Keratinocyte (primary cell): ENCODE results near the gene HAVCR2. TPM values are rescaled to one million over a fixed set of nuclear protein-coding genes. Genes with fewer than 3 reads are reported as not detected.

Experiments used
- DNase-seq: peaks from one replicate; pipeline ENCODE4 v3.0.0-alpha.2; 2011; ENCODE audit warnings: low read depth, missing footprints, low spot score
- FAIRE-seq: peaks from 2 replicates; lab custom pipeline; 2011; peaks lifted over from hg19 to GRCh38; lab: Jason Lieb, UNC
- H2AFZ ChIP-seq: 2 replicates; pipeline ENCODE4 v1.6.0; 2012; ENCODE audit warnings: low read length, control low read depth, inconsistent platforms; ENCODE audit not compliant: control insufficient read depth
- H3K27ac ChIP-seq: 2 replicates; pipeline ENCODE4 v1.5.1; 2011; ENCODE audit warnings: low read length; ENCODE audit not compliant: control insufficient read depth, insufficient read depth
- H3K27me3 ChIP-seq: 3 replicates; pipeline ENCODE4 v1.6.0; 2011; ENCODE audit warnings: low read length; ENCODE audit not compliant: control insufficient read depth, insufficient read depth; ENCODE audit errors: extremely low read depth
- H3K36me3 ChIP-seq, 2 experiments: 2 replicates in 1 of 2; 3 replicates in 1 of 2; pipeline ENCODE4 v1.5.1; 2011; ENCODE audit warnings: low read length in 2 of 2, mild to moderate bottlenecking in 1 of 2; ENCODE audit not compliant: control insufficient read depth in 2 of 2, insufficient read depth in 2 of 2; ENCODE audit errors: extremely low read depth in 1 of 2
- H3K4me1 ChIP-seq: 3 replicates; pipeline ENCODE4 v1.5.1; 2011; ENCODE audit warnings: low read length; ENCODE audit not compliant: control insufficient read depth, insufficient read depth; ENCODE audit errors: extremely low read depth
- H3K4me2 ChIP-seq: 3 replicates; pipeline ENCODE4 v1.6.0; 2011; ENCODE audit warnings: low read depth, low read length; ENCODE audit not compliant: control insufficient read depth, insufficient read depth; ENCODE audit errors: extremely low read depth
- H3K4me3 ChIP-seq, 3 experiments: fragments of 200-600 bp in 1 of 3; sonication (generic) in 1 of 3; 2 replicates in 2 of 3; 3 replicates in 1 of 3; pipeline ENCODE4 v1.5.1; 2011 to 2016; ENCODE audit warnings: low read length in 3 of 3, mild to moderate bottlenecking in 3 of 3, control low read depth in 2 of 3, inconsistent platforms in 1 of 3, low read depth in 1 of 3, mixed read lengths in 1 of 3, mixed run types in 1 of 3, moderate library complexity in 1 of 3; ENCODE audit not compliant: control insufficient read depth in 2 of 3, insufficient read depth in 2 of 3; ENCODE audit errors: extremely low read depth in 1 of 3
- H3K79me2 ChIP-seq: 2 replicates; pipeline ENCODE4 v1.6.0; 2012; ENCODE audit warnings: low read length; ENCODE audit not compliant: control insufficient read depth, insufficient read depth
- H3K9ac ChIP-seq: 3 replicates; pipeline ENCODE4 v1.6.0; 2011; ENCODE audit warnings: low read length; ENCODE audit not compliant: control insufficient read depth, insufficient read depth; ENCODE audit errors: extremely low read depth
- H3K9me1 ChIP-seq: 3 replicates; pipeline ENCODE4 v1.6.0; 2011; ENCODE audit warnings: low read length; ENCODE audit not compliant: control insufficient read depth, insufficient read depth; ENCODE audit errors: extremely low read depth
- H3K9me3 ChIP-seq: 2 replicates; pipeline ENCODE4 v1.5.1; 2012; ENCODE audit warnings: low read depth, low read length; ENCODE audit not compliant: control insufficient read depth
- H4K20me1 ChIP-seq: 3 replicates; pipeline ENCODE4 v1.6.0; 2011; ENCODE audit warnings: low read length; ENCODE audit not compliant: control insufficient read depth, insufficient read depth; ENCODE audit errors: extremely low read depth
- EZH2 ChIP-seq: IDR thresholded peaks from one replicate; pipeline ENCODE4 v1.6.1; 2012; ENCODE audit warnings: inconsistent platforms, mild to moderate bottlenecking, low read length, moderate library complexity
- dilution Hi-C: fragments of 300-500 bp; cut with MboI; formaldehyde crosslinking; loops from one replicate; pipeline ENCODE4 v1.7.0; 2020; ENCODE audit warnings: low sequenced_read_pairs; ENCODE audit not compliant: extremely low pct_ligation_motif_present
- polyA plus RNA-seq, 5 experiments: library from polyadenylated mRNA; depleted of rRNA in 3 of 5; stranded (reverse) in 3 of 5; stranded (forward) in 1 of 5; unstranded in 1 of 5; fragments of >200 nt; gene quantifications; 1 replicate in 1 of 5; 2 replicates in 3 of 5; 3 replicates in 1 of 5; pipeline versions ENCODE4 v1.2.1 to v1.2.3, GENCODE V29; 2011 to 2012; ENCODE audit warnings: missing spikeins in 2 of 5, low read depth in 1 of 5, low replicate concordance in 1 of 5
- TF ChIP-seq, protein P1 (sequence below), 3 experiments: IDR thresholded peaks in 1 of 3; conservative IDR thresholded peaks in 1 of 3; optimal IDR thresholded peaks in 1 of 3; 2 replicates in 2 of 3; 3 replicates in 1 of 3; pipeline versions ENCODE3 to v1.5.1; 2011; ENCODE audit warnings: low read length in 3 of 3, mild to moderate bottlenecking in 3 of 3, moderate library complexity in 2 of 3, control low read depth in 1 of 3, inconsistent platforms in 1 of 3; ENCODE audit not compliant: insufficient read depth in 2 of 3; ENCODE audit errors: extremely low read depth in 1 of 3

Gene HAVCR2
- polyA plus RNA-seq, 1 donor (not counting 4 experiments of a cell fraction or from before 2014, with no cell fraction given) = 0.03 TPM

DNA sequence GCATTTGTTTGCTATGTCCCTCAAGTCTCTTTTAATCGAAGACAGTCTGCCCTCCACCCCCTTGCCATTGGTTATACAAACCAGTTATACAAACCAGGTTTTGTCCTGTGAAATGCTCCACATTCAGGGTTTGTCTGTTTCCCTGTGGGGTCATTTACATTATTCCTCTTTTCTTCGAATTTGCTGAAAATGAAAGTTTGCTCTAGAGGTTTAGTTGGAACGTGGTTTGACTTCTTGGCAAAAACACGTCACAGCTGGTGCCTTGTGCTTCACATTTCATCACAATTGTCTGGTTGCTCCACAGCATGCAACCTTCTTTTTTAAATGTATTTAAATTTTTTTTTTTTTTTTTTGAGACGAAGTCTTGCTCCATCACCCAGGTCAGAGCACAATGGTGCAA lies 4.2 kb upstream of the HAVCR2 start:
- Histone ChIP-seq H3K9ac (no peak overlapping the region), H4K20me1 (no peaks in the 10 kb centered on the region), H2AFZ (no peak overlapping the region), H3K4me1 (no peaks in the 10 kb centered on the region), H3K9me1 (no peaks in the 10 kb centered on the region), H3K36me3 (no peaks in the 10 kb centered on the region), H3K27ac (no peak overlapping the region), H3K79me2 (no peaks in the 10 kb centered on the region), H3K27me3 (no peaks in the 10 kb centered on the region), H3K9me3 (no peaks in the 10 kb centered on the region), H3K4me2 (no peak overlapping the region), H3K4me3 (no peak overlapping the region)
- no peak for DNase-seq
- no peak for FAIRE-seq
- no peak for TF ChIP-seq EZH2
- TF ChIP-seq, protein P1, sequence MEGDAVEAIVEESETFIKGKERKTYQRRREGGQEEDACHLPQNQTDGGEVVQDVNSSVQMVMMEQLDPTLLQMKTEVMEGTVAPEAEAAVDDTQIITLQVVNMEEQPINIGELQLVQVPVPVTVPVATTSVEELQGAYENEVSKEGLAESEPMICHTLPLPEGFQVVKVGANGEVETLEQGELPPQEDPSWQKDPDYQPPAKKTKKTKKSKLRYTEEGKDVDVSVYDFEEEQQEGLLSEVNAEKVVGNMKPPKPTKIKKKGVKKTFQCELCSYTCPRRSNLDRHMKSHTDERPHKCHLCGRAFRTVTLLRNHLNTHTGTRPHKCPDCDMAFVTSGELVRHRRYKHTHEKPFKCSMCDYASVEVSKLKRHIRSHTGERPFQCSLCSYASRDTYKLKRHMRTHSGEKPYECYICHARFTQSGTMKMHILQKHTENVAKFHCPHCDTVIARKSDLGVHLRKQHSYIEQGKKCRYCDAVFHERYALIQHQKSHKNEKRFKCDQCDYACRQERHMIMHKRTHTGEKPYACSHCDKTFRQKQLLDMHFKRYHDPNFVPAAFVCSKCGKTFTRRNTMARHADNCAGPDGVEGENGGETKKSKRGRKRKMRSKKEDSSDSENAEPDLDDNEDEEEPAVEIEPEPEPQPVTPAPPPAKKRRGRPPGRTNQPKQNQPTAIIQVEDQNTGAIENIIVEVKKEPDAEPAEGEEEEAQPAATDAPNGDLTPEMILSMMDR (optimal IDR thresholded peaks at IDR 0.05 in 1 of 3, IDR thresholded peaks at IDR 0.05 in 1 of 3, conservative IDR thresholded peaks at IDR 0.05 in 1 of 3; ENCODE audit: extremely low read depth in 1 of 3, insufficient read depth in 2 of 3, low read length in 3 of 3) = no peak
- dilution Hi-C loops = no loop called here

DNA sequence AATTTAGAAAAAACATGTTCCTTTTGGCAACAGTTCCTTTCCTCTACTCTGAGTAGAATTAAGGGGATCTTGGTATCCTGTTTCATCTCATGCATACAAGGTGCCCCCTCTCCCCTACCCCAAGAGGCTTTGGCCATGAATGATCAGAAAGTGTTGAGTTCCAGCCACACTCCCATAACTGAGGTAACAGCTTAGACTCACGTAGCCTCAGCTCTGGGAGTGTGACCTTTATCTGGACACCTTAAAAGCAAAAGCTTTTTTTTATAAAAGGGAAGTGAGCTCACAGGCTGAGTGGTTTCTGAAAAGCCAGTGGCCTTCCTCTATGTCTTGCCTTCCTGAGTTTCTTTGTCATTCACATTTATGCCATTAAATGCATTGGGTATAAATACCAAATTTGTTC lies 900 bp upstream of the HAVCR2 start:
- no peak overlapping the region for H3K4me2 ChIP-seq
- no peak overlapping the region for H3K4me3 ChIP-seq
- no peaks in the 10 kb centered on the region for H3K4me1 ChIP-seq
- no peaks in the 10 kb centered on the region for H3K36me3 ChIP-seq
- H4K20me1 ChIP-seq = no peaks in the 10 kb centered on the region
- H3K9ac ChIP-seq = no peak overlapping the region
- H3K9me3 ChIP-seq = no peaks in the 10 kb centered on the region
- dilution Hi-C loops = no loop called here
- H3K9me1 ChIP-seq = no peaks in the 10 kb centered on the region
- FAIRE-seq = no peak
- no peak overlapping the region for H3K27ac ChIP-seq
- no peaks in the 10 kb centered on the region for H3K79me2 ChIP-seq
- TF ChIP-seq EZH2 = no peak
- TF ChIP-seq, protein P1 (optimal IDR thresholded peaks at IDR 0.05 in 1 of 3, IDR thresholded peaks at IDR 0.05 in 1 of 3, conservative IDR thresholded peaks at IDR 0.05 in 1 of 3; ENCODE audit: extremely low read depth in 1 of 3, insufficient read depth in 2 of 3, low read length in 3 of 3) = no peak
- no peak overlapping the region for H2AFZ ChIP-seq
- H3K27me3 ChIP-seq = no peaks in the 10 kb centered on the region
- DNase-seq = no peak
